IgD-negative memory B cell (primary cell): ENCODE data around the gene TPRG1. TPM values are rescaled to one million over a fixed set of nuclear protein-coding genes. Genes with fewer than 3 reads are reported as not detected.

Experiments used
- H3K27ac Mint-ChIP-seq, 3 donors: one replicate each; pipeline ENCODE4 v1.8.0; 2020 to 2022; ENCODE audit warnings: mild to moderate bottlenecking in 3 of 3, mixed read lengths in 3 of 3, moderate library complexity in 1 of 3
- H3K27me3 Mint-ChIP-seq: one replicate; pipeline ENCODE4 v1.8.0; 2021; ENCODE audit warnings: mixed read lengths
- H3K36me3 Mint-ChIP-seq: one replicate; pipeline ENCODE4 v1.8.0; 2020; ENCODE audit warnings: mild to moderate bottlenecking, mixed read lengths
- H3K4me1 Mint-ChIP-seq, 3 donors: one replicate each; pipeline ENCODE4 v1.8.0; 2020 to 2022; ENCODE audit warnings: mixed read lengths in 3 of 3, mild to moderate bottlenecking in 1 of 3
- H3K4me3 Mint-ChIP-seq, 4 donors: one replicate each; pipeline ENCODE4 v1.8.0; 2020 to 2022; ENCODE audit warnings: mild to moderate bottlenecking in 4 of 4, mixed read lengths in 4 of 4, moderate library complexity in 3 of 4
- H3K9me3 Mint-ChIP-seq, 3 donors: one replicate each; pipeline ENCODE4 v1.8.0; 2020 to 2021; ENCODE audit warnings: mixed read lengths in 3 of 3, mild to moderate bottlenecking in 1 of 3
- polyA plus RNA-seq: library from polyadenylated mRNA; unstranded; fragments of 300-500 nt; fragmentation: Illumina TruSeq; gene quantifications from one replicate; pipeline ENCODE4 v1.2.3, GENCODE V29; 2021

TPRG1 gene
- polyA plus RNA-seq, 1 donor from 2014 or later, result not detected

DNA sequence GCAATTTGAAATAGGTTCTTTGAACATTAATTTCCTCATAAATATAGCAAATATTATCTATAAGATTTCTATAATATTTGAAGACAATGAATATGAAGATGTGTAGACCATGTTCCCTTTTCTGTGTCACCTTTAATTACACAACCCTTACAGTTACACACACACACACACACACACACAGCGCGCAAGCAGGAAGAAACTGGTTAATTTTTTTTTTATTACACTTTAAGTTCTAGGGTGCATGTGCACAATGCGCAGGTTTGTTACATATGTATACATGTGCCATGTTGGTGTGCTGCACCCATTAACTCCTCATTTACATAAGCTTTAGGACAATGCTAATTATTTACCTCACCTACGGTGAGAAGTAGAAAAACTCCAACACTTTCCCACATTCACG lies 122.9 kb downstream of the TPRG1 start:
- peaks cover 0 to under 1% (median 0%) of the 10 kb centered on the region in 3 donors for H3K9me3 Mint-ChIP-seq

DNA sequence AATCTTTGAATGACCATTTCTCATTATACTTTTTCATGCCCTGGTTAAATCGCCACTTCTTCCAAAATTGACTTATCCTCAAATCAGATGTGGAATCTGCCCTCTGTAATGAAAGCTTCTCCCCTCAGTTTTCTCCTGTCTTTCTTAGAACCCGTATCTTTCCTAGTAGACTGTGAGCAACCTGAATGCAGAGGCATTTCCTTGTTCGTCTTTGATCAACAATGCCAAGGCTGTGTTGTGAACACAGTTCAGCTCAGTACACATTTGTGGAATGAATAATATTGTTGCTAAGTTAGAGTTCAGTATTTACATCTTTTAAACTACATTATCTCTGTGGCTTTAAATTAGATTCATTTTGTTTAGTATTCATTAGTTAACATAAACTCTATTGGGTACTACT lies 123.3 kb downstream of the TPRG1 start:
- Mint-ChIP-seq H3K27me3 (no peaks in the 10 kb centered on the region), H3K27ac (no peak overlapping the region), H3K4me3 (no peak overlapping the region), H3K36me3 (peaks cover 2% of the 10 kb centered on the region), H3K9me3 (peaks cover 0 to 4% (median 0%) of the 10 kb centered on the region in 3 donors), H3K4me1 (peaks cover 0 to 3% (median 0%) of the 10 kb centered on the region in 3 donors)

More for the DNA sequence above, 122.9 kb downstream of the TPRG1 start:
- H3K27ac Mint-ChIP-seq, result no peak overlapping the region
- peaks cover under 1 to 4% (median 1%) of the 10 kb centered on the region in 3 donors for H3K4me1 Mint-ChIP-seq
- H3K27me3 Mint-ChIP-seq, result peaks cover under 1% of the 10 kb centered on the region
- no peak overlapping the region for H3K4me3 Mint-ChIP-seq
- H3K36me3 Mint-ChIP-seq, result peaks cover under 1% of the 10 kb centered on the region

DNA sequence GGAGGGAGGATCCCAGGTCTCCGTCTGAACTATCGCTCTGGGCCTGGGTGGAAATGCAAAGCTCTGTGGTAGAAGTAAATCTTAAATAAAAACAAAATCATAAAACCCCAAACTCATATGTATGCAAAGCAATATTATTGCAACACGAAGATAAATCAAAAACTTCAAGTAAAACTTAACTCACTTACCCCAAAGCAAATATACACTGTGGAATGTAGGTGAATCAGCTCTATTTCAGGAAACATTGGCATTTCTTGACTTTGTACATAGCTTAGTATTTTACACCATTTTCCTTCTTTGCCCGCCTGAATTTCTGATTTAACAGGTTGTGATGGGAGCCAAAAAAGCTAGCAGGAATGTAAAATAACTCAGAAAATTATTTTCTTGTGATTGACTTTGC lies 126.2 kb downstream of the TPRG1 start:
- no peak overlapping the region for H3K4me3 Mint-ChIP-seq

DNA sequence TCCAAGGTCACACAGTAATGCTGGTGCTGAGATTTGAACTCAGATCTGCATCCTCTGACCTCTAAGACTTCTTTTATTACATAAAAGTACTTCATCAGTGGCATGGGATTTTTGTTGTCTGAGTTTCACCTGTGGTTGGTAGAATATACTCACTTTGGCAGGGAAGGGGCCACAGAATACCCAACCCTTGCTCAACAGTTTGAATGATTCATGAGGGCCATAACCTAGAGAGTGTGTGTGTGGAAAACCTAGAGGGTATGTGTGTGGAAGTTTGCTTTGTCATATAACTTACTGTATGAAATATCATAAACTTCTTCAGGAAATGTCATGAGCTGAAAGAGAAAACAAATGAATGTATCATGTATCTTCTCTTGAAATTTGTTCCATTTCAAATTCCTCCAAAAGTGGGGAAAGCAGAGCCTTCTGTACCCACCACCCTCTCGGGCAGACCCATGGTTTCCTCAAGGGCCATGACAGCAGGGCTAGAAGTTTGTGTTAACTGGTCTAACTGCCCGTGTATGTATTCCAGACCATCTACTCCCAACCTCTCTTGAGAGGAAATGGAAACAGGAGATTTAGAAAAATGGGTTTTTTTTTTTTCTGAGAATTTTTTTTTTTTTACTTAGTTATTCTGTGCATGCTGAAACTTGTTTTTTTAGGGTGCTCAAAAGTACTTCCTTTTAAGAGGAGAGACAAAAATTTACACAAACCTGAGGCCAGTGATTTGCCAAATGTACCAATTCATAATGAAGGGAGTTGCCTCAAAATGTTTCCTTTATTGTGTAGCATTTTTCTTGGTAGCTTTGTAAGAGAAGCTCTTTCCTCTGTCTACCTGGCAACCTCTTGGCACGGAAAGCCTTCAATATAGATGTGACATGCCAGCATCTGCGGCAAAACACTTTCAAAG lies 127.0 kb downstream of the TPRG1 start:
- H3K36me3 Mint-ChIP-seq, result peaks cover 2% of the 10 kb centered on the region
- H3K4me3 Mint-ChIP-seq, result no peak overlapping the region
- H3K27me3 Mint-ChIP-seq, result no peaks in the 10 kb centered on the region
- peaks cover 0 to 4% (median 0%) of the 10 kb centered on the region in 3 donors for H3K9me3 Mint-ChIP-seq
- H3K4me1 Mint-ChIP-seq, result no peaks in the 10 kb centered on the region
- no peak overlapping the region for H3K27ac Mint-ChIP-seq

More for the DNA sequence above, 126.2 kb downstream of the TPRG1 start:
- H3K27ac Mint-ChIP-seq, result no peak overlapping the region
- H3K27me3 Mint-ChIP-seq, result no peaks in the 10 kb centered on the region
- H3K36me3 Mint-ChIP-seq, result peaks cover 2% of the 10 kb centered on the region
- H3K4me1 Mint-ChIP-seq, result no peaks in the 10 kb centered on the region
- peaks cover 0 to 4% (median 0%) of the 10 kb centered on the region in 3 donors for H3K9me3 Mint-ChIP-seq

DNA sequence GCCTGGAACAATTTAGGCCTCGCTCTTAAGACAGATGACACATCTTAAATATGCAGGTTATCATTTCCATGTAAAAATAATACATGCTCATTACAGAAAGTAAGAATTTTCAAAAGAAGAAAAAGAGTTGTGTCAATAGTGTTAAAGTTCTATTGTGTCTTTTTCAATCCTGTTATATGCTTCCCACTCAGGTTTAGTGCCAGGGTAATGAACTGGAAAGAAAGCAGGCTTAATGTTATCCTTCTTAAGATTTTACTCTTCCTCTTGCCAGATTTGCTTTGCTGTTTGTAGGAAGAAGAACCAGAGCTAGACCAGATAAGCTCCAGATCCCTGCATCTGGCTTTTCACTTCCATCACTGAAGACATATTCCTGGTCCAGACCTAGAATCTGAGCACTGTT lies 128.6 kb downstream of the TPRG1 start:
- Mint-ChIP-seq H3K9me3 (peaks cover 0 to 4% (median 0%) of the 10 kb centered on the region in 3 donors), H3K4me1 (no peaks in the 10 kb centered on the region), H3K36me3 (peaks cover 5% of the 10 kb centered on the region), H3K27me3 (no peaks in the 10 kb centered on the region), H3K27ac (no peak overlapping the region), H3K4me3 (no peak overlapping the region)

DNA sequence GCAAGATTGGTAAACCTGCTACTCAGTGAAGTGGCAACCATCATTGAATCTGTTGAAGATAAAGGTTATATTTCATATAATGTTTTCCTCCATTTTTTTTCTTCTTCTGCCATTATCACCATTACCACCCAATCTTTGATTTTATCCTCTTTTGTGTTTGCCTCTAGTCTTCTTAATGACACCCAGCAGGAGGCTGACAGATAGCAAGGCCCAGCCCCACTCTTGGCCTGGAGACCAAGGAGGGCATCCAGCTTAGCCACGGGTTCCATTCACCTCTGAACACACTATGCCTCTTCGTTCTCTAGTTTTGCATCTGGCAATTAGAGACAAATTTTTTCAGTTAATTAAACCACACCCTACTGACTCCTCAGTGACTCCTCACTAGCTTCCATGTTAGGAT lies 129.7 kb downstream of the TPRG1 start:
- Mint-ChIP-seq H3K4me3 (no peak overlapping the region), H3K36me3 (peaks cover 5% of the 10 kb centered on the region), H3K9me3 (peaks cover 0 to 4% (median 0%) of the 10 kb centered on the region in 3 donors), H3K4me1 (no peaks in the 10 kb centered on the region), H3K27ac (no peak overlapping the region), H3K27me3 (peaks cover 2% of the 10 kb centered on the region)

DNA sequence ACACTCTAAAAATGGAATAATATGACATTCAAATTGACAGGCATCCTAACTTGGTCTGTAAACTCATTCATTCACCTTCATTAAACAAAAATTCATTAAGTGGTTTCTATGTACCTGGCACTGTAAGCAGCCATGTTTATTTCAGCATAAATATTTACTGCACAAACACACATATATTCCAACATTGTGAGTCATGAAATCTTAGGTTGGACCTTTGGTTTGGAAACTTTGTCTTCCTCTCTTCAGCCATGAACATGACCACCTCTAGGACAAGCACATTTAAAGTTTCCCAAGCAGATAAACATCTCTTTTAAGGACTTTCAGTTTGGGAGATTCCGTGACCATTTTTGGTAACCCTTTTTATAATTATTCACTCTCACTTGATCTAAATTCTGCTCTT lies 131.8 kb downstream of the TPRG1 start:
- Mint-ChIP-seq H3K4me3 (no peak overlapping the region), H3K27me3 (peaks cover 5% of the 10 kb centered on the region), H3K4me1 (peaks cover 0 to 2% (median 0%) of the 10 kb centered on the region in 3 donors), H3K27ac (no peak overlapping the region), H3K9me3 (peaks cover 0 to 4% (median 0%) of the 10 kb centered on the region in 3 donors), H3K36me3 (peaks cover 5% of the 10 kb centered on the region)

DNA sequence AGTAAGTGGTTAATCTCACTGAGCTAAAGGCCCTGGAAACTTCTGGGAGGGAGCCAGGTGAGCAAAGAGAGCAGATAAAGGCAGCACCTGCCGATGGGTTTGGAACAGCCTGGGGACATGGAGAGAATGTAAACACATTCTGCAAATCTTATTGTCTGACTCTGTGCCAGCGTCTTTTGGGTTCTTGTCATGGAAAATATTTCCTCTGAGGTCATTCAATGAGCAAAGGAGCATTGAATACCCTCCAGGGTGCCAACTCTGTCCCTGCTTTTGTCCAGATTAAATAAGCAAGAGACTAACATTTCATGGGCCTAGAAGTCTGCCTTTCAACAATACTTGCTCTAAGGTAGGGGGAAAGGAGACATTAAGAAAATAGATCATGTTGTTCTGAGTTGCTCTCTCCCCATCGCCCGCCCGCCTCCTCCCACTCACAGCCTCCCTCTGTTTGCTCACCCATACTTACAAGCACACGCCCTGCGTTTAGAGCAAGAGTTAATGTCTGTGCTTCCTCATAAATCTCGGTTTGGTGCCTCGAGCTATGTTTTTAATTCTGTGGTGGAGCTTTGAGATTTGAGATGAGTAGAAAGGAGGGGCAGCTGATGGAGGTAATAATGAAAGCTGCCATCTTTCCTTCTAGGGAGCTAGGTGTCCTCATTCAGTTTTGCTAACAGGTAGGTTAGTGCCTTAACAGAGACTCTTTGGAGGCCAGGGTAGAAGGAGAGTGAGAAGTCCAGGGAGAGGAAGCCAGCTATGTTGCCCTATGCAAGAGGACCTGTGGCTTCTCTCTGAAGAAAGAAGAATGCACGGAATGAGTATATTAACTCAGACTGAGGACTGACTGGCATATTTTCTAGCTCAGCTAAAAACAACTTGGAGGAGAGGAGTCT lies 132.9 kb downstream of the TPRG1 start:
- Mint-ChIP-seq H3K27me3 (peaks cover 6% of the 10 kb centered on the region), H3K4me1 (peaks cover 0 to 3% (median 0%) of the 10 kb centered on the region in 3 donors), H3K9me3 (peaks cover 0 to 3% (median 0%) of the 10 kb centered on the region in 3 donors), H3K4me3 (no peak overlapping the region), H3K27ac (no peak overlapping the region), H3K36me3 (peaks cover 4% of the 10 kb centered on the region)

DNA sequence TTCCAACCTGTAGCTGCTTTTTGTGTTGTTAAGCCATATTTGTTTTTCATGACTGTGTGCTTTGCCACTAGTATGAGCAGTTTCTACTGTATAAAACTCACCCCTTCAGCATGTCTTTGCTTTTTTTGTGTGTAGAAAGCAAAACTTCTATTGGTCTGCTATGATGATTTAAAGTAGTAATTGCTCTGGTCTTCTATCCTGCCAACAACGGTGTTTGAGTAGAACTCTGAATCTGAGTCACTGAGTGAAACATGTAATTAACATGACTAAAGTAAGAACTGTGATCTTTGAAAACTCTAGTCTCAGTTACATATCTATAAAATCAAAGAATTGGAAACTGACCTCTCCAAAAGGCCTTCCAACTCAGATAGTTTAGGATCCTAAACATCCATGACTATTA lies 133.6 kb downstream of the TPRG1 start:
- Mint-ChIP-seq H3K4me1 (peaks cover 0 to 3% (median 0%) of the 10 kb centered on the region in 3 donors), H3K27me3 (peaks cover 10% of the 10 kb centered on the region), H3K36me3 (peaks cover 3% of the 10 kb centered on the region), H3K9me3 (no peaks in the 10 kb centered on the region), H3K27ac (no peak overlapping the region), H3K4me3 (no peak overlapping the region)

DNA sequence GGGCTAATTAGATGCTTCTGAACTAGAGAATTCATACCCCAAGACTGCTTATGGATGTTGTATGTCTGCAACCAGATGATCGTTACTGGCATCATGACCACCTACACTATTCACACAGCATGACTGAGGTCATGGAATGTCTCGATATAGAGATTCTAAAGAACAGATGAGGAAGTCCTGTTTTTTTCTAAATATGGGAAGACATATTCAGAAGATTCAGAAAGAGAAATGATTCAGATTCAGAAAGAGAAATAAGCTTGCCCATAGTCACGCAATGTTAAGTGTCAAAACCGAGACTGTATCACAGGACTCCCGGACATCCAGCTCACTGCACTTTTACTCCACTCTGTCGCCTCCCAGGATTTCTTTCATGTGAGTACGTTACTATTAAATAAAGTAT lies 136.2 kb downstream of the TPRG1 start:
- Mint-ChIP-seq H3K36me3 (peaks cover 3% of the 10 kb centered on the region), H3K9me3 (no peaks in the 10 kb centered on the region), H3K27me3 (peaks cover 17% of the 10 kb centered on the region), H3K4me1 (peaks cover 0 to 3% (median 0%) of the 10 kb centered on the region in 3 donors), H3K27ac (no peak overlapping the region), H3K4me3 (no peak overlapping the region)

DNA sequence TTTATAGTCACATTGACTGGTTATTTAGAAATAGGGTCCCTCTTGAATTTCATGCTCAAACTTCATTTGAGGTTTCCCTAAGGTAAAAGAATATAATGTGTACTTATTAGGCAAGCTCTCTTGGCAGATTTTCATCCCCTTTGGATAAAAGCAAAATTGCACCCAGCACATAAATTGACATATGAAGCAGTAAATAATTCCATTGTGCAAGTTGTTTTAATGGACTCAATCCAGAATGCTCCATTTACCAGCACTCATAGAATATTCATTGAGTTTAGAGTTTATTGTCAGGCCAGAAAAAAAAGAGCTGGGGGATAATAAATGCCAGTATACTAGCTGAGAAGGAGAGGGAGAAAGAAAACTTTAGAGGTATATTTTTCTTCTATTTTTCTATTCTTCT lies 136.8 kb downstream of the TPRG1 start:
- Mint-ChIP-seq H3K4me1 (peaks cover 0 to 3% (median 0%) of the 10 kb centered on the region in 3 donors), H3K27me3 (peaks cover 17% of the 10 kb centered on the region), H3K9me3 (no peaks in the 10 kb centered on the region), H3K36me3 (peaks cover 3% of the 10 kb centered on the region), H3K27ac (no peak overlapping the region), H3K4me3 (peak overlapping the region in 1 of 4 donors; percentile 22)

DNA sequence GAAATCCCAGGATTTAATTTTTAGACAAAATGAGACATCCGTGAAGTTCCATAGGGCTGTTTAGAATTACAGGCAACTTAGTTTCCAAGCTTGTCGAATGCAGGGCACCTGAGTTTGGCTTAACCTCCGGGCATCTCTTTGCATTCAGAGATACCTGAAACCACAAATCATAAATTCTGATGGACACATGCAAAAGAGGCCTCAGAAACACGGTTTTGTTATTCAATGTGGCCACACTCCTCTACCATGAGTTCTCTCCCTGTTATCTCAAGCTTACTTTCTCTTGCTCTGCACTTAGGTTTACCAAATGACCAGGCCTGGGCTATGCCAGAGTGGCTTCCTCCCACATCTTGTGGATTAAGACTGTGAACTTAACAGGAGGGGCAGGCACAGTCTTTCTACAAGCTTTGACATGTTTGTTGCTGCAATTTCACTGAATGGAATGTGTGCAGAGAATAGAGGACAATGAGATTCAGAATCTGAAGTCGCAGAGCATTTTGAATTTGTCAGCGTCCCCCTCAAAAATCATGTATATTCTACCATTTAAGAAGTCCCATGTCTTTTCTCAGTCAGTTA lies 137.7 kb downstream of the TPRG1 start:
- H3K27me3 Mint-ChIP-seq, result peaks cover 17% of the 10 kb centered on the region
- no peaks in the 10 kb centered on the region for H3K9me3 Mint-ChIP-seq
- peaks cover 3% of the 10 kb centered on the region for H3K36me3 Mint-ChIP-seq
- H3K27ac Mint-ChIP-seq, result no peak overlapping the region
- peaks cover 0 to 3% (median 0%) of the 10 kb centered on the region in 3 donors for H3K4me1 Mint-ChIP-seq
- H3K4me3 Mint-ChIP-seq, result no peak overlapping the region

DNA sequence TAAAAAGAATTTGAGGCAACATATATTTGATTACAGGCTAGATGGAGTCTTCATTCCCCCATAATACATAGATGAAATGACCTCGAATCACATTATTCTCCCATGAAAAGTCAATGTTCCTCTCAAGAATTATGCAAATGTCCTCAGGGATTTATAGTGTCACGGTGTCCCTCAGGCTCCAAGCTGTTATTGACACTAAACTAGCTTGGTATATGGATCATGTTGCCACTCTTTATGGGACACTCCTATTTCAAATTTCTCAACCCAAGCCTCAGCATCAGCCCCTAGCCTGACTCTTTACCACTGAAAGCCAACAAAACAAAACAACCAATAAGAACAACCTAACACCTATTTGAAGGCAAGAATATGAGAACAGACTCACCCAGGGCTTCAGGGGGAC lies 139.8 kb downstream of the TPRG1 start:
- Mint-ChIP-seq H3K27me3 (peaks cover 15% of the 10 kb centered on the region), H3K36me3 (peaks cover 2% of the 10 kb centered on the region), H3K4me1 (peaks cover 0 to 3% (median 0%) of the 10 kb centered on the region in 3 donors), H3K9me3 (peaks cover 0 to 2% (median 0%) of the 10 kb centered on the region in 3 donors), H3K4me3 (no peak overlapping the region), H3K27ac (no peak overlapping the region)

DNA sequence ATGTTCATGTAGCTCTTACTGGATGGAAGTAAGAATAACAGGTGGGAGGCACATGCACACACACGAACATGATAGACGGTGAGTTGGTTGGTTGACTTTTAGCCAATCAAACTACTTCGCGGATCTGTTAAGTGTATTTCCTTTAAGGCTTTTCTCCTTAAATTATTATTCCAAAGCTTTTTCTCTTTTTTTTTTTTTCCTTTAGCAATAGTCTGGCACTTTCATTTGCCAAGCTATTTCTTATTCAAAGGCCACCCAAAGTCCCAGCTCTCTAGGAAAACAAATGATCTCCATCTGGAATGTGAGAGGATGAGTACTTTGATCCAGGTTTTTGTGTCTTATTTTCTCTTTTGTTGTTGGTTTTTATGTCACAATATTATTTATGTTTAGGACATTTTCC lies 141.1 kb downstream of the TPRG1 start:
- H3K4me1 Mint-ChIP-seq, result peaks cover 0 to 3% (median 0%) of the 10 kb centered on the region in 3 donors
- H3K27ac Mint-ChIP-seq, result no peak overlapping the region
- no peak overlapping the region for H3K4me3 Mint-ChIP-seq
- peaks cover 0 to 2% (median 0%) of the 10 kb centered on the region in 3 donors for H3K9me3 Mint-ChIP-seq
- peaks cover 15% of the 10 kb centered on the region for H3K27me3 Mint-ChIP-seq
- H3K36me3 Mint-ChIP-seq, result peaks cover 2% of the 10 kb centered on the region
